Putamen (tissue), 1 donor: ENCODE measurements around the gene RTN4.
A peak's percentile ranks its signal among the peaks of the same experiment; 100 is the strongest.
"Not testable (repeated sequence)": the region's sequence is repeated elsewhere in the genome, so short reads cannot be mapped to it uniquely, and the experiment has no call there.

ENCODE experiments used
- DNase-seq: peaks from one replicate; pipeline ENCODE4 v3.0.0-alpha.2; 2016; ENCODE audit warnings: low spot score

Gene RTN4

GRCh38 chr2:55063713-55064323, 13.6 kb upstream of the RTN4 start:
- no peak for DNase-seq

- no peak for DNase-seq
These were observed 13.0 kb upstream of the RTN4 start for GRCh38 chr2:55063226-55063625.

GRCh38 chr2:55062754-55063153, 12.5 kb upstream of the RTN4 start:
- DNase-seq: no peak

GRCh38 chr2:55061523-55062344, 11.5 kb upstream of the RTN4 start:
- no peak for DNase-seq

DNA sequence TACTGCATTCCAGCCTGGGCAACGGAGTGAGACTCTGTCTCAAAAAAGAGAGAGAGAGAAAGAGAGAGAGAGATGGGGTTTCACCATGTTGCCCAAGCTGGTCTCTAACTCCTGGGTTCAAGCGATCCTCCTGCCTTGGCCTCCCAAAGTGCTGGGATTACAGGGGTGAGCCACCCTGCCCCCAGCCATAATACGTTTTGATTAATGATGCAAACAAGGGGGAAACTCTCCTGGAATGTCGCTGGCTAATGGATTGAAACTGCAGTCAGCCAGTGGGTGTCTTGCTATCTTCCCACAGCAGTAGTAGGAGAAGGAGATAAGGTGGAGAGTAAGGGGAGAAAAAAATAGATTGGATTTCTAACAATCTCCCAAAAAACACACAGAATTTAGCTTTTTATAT, 9.5 kb upstream of the RTN4 start:
- no peak for DNase-seq

GRCh38 chr2:55057474-55057873, 7.2 kb upstream of the RTN4 start:
- DNase-seq: no peak

GRCh38 chr2:55056024-55056521, 5.8 kb upstream of the RTN4 start:
- DNase-seq: no peak

- DNase-seq: no peak
These were observed 4.0 kb upstream of the RTN4 start for GRCh38 chr2:55054106-55054875.

DNA sequence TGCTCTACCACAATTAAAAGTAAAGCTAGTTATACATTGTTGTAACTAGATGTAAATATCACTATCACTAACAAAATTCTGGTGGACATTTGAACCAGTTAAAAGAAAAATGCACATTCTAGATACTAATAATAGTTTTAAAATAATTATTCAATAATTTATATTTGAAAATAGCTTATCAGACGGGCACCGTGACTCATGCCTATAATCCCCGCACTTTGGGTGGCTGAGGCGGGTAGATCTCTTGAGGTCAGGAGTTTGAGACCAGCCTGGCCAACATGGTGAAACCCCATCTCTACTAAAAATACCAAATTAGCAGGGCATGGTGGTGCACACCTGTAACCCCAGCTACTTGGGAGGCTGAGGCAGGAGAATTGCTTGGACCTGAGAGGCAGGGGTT, 3.0 kb upstream of the RTN4 start:
- DNase-seq: not testable (repeated sequence)

GRCh38 chr2:55052129-55053061, 2.1 kb upstream of the RTN4 start:
- no peak for DNase-seq

DNA sequence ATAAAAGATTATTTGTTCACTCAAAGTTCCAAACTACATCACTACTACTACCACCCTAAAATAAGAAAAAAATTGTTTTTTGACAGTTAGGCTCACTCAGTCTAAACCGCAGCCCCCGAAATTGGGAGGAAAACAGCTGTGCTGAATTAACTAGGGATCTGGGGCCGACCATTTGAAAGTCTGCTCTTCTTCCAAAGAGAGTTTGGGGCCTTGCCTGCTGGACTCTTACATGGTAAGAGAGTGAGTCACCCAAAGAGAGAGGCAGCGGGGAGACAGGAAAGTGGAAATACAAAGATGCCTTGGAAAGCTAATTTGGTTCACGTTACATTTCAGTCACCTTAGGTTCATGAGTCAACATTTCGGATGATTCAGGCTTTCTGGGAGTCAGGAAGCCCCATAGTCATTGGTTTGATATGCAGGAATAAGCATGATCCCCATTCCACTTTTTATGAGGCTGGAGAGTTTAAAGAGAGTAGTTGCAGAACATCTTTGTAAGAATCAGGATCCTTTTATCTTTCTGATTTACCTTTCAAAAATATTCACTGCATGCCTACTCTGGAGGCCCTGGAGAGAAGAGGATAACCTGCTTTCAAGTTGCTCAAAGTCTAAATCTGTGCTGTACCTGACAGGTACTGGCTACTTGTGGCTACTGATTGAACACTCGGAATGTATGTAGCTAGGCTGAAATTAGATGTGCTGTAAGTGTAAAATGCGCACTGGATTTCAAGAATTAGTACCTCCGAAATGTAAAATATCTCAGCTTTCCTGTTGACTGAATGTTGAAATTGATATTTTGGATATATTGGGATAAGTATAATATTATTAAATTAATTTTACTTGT, 995 bp upstream of the RTN4 start:
- DNase-seq: peak; percentile 53

- no peak for DNase-seq
These were observed 491 bp downstream of the RTN4 start for GRCh38 chr2:55049821-55050099.

GRCh38 chr2:55049043-55049820, 1.0 kb downstream of the RTN4 start:
- peak; percentile 93 for DNase-seq

DNA sequence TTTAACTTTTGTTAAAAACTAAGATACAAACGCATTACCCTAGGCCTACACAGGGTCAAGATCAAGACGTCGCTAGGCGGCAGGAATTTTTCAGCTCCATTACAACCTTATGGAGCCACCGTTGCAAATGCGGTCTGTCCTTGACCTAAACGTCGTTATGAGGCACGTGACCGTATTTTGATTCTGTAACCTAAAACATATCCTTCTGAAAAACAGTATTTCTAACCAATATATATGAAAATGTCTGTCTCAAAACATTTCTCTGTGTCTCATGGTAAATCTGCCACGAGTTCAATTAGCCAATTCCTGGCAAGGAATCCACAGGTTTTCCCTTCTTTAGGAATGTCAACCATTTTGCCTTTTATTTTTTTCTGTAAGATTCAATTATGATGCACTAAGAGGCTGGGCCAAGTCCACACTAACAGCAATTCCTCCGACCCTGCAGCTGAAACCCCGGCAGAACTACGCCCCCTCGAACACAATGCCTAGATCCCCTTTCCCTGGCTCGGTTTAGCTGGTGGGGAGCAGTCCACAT, 1.7 kb downstream of the RTN4 start:
- peak; percentile 56 for DNase-seq

GRCh38 chr2:55047677-55048299, 2.5 kb downstream of the RTN4 start:
- peak; percentile 39 for DNase-seq

GRCh38 chr2:55045780-55046179, 4.5 kb downstream of the RTN4 start:
- DNase-seq: no peak

GRCh38 chr2:55043841-55044240, 6.4 kb downstream of the RTN4 start:
- no peak for DNase-seq

- no peak for DNase-seq
These were observed 11.8 kb downstream of the RTN4 start for GRCh38 chr2:55038428-55038827.

DNA sequence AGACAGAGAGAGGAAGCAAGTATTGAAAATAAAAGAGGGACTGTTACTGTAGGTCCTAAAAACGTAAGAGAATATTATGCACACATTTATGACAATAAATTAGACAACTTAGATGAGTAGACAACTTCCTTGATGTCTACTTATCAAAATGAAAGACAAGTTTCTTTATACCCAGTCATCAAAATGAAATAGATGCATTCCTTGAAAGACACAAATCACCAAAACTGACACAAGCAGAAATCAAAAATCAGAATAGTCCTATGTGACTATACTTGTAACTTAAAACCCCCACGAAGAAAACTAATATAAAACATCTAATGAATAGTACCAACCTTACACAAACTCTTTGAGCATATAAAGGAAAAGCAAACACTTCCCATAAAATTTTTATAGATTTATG, 14.5 kb downstream of the RTN4 start:
- DNase-seq: no peak
